GM18519 (cell line): ENCODE data around the gene DISP1.

ENCODE experiments used
- ATAC-seq: cut with Tn5 transposase; IDR thresholded peaks from one replicate; pipeline ENCODE4 v1.9.1; 2021; ENCODE audit warnings: mild to moderate bottlenecking, moderate library complexity; ENCODE audit not compliant: unreplicated experiment, low FRiP score

DISP1 gene, protein sequence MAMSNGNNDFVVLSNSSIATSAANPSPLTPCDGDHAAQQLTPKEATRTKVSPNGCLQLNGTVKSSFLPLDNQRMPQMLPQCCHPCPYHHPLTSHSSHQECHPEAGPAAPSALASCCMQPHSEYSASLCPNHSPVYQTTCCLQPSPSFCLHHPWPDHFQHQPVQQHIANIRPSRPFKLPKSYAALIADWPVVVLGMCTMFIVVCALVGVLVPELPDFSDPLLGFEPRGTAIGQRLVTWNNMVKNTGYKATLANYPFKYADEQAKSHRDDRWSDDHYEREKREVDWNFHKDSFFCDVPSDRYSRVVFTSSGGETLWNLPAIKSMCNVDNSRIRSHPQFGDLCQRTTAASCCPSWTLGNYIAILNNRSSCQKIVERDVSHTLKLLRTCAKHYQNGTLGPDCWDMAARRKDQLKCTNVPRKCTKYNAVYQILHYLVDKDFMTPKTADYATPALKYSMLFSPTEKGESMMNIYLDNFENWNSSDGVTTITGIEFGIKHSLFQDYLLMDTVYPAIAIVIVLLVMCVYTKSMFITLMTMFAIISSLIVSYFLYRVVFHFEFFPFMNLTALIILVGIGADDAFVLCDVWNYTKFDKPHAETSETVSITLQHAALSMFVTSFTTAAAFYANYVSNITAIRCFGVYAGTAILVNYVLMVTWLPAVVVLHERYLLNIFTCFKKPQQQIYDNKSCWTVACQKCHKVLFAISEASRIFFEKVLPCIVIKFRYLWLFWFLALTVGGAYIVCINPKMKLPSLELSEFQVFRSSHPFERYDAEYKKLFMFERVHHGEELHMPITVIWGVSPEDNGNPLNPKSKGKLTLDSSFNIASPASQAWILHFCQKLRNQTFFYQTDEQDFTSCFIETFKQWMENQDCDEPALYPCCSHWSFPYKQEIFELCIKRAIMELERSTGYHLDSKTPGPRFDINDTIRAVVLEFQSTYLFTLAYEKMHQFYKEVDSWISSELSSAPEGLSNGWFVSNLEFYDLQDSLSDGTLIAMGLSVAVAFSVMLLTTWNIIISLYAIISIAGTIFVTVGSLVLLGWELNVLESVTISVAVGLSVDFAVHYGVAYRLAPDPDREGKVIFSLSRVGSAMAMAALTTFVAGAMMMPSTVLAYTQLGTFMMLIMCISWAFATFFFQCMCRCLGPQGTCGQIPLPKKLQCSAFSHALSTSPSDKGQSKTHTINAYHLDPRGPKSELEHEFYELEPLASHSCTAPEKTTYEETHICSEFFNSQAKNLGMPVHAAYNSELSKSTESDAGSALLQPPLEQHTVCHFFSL (N-terminal part only)

DNA sequence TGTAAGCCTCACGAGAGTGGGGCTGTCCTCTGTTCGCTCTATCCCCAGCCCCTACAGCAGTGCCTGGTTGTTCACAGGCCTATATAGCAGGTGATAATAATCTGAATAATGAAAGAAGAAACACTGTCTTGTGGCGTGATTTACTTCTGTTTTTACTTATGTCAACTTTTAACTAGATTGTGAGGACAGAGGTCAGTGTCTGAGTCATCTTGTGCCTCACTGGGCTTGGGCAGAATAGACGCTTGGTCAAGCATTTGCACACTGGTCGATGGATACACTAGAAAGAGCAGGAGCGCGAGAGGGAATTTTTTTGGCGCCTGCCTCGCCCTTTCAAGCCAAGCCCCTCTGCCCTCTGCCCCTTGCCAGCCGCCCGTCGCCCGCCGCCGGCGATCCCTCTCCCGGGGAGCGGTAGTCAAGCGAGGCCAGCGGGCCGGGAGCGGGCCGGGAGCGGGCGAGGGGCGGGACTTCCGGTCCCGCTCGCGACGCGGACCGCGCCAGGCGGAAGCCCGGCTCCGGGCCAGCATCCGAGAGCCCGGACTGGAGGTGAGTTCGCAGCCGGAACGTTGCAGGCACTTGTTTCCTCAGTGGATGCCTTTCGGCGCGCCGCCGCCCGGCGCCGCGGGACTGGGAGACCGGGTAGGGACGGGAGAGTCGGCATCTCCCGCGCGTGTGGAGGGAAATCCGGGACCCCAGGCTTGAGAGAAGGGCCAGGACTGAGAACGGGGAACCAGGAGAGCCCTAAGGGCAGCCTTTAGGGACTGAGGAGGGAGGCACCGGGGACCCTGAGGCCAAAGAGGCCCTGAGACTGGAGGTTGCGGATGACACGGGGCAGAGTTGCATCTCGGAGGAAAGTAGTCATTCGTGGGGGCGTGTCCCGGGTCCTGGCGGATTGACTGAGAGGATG, at the start of gene DISP1:
DISP1 (plus strand) TSS at position 504 of the 904 bp plus-strand sequence. CDS start 127,785 bp downstream, outside the sequence.
- ATAC-seq, result peak; percentile 81

DNA sequence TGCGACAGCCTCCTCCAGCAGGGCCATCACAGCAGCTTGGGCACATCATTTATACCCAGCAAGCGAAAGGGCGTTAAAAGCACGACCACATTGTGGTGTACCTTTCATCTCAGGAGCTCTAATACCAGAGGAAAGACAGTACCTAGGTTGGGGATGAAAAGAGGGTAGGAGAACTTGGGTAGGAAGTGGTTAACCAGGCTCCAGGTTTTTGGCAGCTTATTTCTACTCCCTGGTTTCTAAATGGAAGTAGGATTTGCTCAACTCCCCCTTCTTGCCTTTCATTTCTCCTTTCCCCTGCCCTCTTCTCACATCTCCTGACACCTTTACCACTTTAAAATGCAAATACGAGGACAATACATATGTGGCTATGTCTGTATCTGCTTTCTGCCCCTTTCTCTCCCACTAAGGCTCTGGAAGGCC, 47.7 kb upstream of the DISP1 start:
- no peak for ATAC-seq

DNA sequence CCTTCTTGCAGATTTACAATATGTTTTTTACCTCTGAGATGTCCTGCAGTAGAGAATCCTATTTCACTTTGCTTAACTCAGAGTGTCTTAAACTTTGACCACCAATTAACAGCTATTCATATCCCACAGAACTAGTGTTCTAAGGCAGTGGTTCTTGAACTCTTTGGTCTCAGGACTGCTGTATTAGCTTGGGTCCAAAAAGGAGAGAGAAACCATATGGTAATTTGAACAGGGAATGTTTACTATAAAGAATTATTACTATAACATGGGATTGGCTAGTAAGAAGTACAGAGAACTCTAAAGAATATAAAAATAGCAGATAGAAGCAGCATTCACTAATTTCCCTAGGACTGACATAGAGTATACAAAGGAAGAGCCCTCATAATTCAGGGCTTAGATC, 46.2 kb upstream of the DISP1 start:
- no peak for ATAC-seq

DNA sequence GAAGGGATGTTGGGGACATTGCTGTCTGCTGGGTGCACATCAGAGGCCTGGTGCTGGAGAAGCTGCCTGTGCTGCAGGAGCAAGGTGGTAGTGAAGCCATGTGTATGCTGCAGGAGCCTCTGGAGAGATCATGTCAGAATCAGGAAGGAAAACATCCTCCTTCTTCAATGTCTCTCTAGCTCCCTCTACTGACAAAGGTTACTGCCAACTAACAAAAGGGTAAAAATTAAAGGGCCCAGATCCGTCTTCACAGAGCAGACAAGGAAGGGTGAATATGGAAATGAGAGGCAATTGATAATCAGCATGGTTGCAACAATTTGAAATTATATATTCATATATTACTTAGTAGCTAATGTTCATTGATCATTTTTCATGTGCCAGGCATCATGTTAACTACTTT, 45.7 kb upstream of the DISP1 start:
- no peak for ATAC-seq

DNA sequence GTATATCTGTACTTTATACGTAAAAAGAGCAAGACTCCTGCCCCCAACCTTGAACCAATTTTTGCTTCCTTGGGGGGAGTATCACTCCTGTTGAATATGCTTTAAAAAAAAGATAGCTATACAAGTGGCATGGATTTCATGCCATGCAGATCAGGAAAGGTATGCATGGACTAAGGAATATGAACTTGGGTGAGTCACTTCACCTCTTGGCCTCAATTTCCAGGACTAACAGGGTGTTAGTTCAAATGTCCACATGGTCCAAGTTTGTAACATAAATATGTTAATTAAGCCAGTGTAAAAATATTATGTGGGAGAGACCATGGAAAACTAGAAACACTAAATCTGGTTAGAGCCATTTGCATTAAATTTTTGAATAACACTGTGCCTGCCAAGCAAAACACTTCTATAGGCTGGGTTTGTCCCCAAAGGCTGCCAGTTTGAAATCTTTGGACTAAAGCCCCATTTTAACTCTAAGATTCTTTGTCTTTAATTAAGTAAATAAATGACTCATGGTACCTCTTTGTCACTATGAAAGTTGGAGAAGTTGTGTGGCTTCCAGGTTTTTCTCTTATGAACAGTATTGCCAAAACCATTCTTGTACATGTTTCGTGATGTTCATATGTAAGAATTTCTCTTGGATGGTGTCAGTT, 44.7 kb upstream of the DISP1 start:
- no peak for ATAC-seq

DNA sequence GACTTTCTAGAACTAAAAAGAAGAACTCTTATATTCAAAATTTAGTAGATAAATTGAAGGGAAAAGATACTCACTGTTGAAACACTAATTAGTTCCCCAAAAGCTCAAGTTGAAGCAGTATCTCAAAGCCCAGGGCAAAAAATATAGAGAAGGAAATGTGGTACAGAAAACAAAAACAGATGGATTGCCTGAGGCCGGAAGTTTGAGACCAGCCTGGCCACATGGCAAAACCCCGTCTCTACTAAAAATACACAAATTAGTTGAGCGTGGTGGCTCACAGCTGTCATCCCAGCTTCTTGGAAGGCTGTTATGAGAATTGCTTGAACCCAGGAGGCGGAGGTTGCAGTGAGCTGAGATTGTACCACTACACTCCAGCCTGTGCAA, 41.9 kb upstream of the DISP1 start:
- peak; percentile 80 for ATAC-seq

DNA sequence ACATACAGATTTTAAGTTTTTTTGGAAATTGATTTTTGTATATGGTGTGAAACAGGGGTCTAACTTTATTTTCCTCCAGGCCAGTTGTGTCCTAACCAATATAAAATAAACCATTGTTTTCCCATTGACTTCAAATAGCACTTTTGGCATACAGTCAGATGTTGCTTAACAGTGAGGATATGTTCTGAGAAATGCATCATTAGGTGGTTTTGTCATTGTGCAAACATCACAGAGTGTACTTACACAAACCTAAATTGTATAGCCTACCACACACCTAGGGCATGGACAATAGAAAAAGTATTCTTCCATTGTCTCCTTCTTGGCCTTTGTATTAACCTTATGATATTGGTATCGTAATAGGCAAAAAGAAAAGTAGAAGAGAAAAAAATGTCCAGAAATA, 37.4 kb upstream of the DISP1 start:
- ATAC-seq, result no peak

DNA sequence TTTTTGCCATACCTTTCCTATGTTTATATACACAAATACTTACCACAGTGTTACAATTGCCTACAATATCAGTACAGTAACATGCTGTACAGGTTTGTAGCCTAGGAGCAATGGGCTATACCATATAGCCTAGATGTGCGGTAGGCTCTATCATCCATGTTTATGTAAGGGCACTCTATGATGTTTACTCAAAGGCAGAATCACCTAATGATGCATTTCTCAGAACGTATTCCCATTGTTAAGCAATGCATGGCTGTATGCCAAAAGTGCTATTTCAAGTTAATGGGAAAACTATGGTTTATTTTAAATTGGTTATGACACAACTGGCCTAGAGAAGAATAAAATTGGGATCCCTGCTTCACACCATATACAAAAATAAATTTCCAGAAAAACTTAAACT, 36.9 kb upstream of the DISP1 start:
- no peak for ATAC-seq

DNA sequence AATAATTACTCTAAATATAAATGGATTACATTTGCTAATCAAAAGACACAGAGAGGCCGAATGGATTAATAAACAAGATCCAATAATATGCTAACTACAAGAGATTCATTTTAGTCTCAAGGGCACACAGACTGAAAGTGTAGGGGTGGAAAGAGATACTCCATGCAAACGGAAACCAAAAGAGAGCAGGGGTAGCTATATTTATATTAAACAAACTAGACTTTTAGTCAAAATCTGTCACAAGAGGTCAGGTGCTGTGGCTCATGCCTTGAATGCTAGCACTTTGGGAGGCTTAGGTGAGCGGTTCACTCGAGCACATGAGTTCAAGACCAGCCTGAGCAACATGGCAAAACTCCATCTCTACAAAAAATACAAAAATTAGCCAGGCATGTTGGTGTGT, 33.6 kb upstream of the DISP1 start:
- no peak for ATAC-seq

DNA sequence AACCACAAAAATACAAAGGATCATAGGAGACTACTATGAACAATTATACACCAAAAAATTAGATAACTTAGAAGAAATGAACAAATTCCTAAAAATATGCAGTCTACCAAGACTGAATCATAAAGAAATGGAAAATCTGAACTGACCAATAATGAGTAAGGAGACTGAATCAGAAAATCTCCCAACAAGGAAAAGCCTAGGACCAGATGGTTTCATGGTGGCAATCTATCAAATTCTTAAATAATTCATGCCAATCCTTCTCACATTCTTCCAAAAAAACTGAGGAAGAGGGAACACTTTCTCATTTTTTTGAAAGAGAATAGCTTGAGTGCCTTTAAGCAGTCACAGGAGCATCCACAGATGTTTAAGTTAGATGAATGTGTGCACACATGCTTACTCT, 31.8 kb upstream of the DISP1 start:
- no peak for ATAC-seq

DNA sequence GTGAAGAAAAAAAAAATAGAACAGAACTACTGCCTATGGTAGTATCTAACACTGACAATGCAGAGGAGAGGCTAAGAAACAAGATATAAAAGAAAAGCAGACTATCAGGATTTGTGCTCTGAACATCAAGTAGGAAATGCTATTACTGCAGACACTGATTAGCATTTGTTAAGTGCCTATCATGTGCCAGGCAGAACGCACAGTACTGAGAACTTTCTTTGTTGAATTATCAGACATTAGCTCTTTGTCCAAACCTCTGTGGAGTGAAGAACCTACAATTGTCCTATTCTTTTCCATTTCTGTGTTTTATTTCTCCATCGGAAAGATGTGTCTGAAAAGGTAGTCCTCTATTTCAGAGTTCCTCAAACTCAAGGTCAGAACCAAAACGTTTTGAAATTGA, 30.5 kb upstream of the DISP1 start:
- no peak for ATAC-seq

DNA sequence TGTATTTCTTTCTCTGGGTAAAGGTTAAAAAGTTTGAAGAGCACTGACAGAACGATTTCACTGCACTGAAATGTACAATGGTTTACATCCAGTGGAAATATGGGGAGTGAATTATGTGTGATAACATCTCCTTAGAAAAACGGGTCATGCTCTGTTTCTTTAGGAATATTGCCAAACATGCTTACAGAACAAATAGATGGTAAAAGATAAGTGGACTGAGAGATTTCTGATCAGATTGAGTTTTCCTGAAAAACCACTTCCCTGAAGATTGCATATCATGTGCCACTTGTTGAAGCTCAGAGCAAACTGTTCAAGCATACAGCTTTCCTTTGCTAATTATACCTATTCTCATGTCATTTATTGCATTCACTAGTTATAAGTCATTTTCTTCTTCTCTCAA, 29.9 kb upstream of the DISP1 start:
- no peak for ATAC-seq

DNA sequence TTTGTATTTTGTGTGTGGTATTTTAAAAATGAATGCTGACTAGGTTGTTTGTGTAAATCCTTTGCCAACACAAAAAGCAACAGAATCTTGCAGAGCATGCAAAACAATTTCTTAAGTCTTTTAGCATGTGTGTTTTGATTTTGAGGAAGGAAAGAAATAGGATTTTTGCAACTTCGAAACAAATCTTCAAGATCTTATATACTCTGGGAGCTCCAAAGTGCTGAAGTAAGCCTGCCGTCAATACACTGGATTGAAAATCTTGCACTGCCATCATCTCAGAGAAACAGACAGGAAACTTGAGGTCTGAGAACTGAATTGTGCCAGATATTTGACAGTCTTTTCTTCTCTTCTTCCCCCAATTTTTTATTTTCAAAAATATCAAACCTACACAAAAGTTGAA, 29.3 kb upstream of the DISP1 start:
- ATAC-seq, result no peak

DNA sequence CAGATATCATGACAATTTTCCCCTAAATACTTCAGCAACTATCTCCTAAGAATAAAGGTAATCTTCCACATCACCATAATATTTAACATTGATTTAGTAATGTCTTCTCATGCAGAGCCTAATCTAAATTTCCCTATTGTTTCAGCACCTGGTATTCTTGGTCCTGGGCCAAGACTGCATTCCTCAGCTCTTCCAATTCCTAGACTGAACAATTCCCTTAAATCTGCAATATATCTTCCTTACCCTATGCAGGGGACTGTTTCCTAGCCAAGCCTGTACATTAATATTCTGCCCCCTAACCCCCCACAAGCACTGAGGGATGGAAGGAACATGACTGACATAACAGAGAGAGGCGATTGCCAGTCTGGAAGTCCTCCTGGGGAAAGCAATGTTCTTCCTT, 28.7 kb upstream of the DISP1 start:
- ATAC-seq, result no peak

DNA sequence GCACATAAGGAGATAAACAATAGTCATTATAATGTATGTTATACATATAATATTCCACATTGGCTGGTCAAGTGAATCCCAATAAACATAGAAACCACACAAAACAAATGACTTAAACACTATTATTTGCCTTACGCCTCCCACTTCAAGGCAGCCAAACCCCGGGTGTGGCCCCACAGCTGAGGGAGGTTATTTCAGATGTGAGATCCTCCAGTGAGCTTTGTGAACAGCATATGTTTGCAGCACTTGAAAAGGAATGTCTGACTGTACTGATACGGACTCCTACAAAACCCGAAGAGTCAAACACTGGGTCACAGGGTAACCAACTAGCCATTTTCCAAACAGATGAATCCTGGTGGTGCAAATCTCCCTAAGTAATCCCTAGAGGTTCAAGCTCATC, 27.1 kb upstream of the DISP1 start:
- ATAC-seq, result no peak

DNA sequence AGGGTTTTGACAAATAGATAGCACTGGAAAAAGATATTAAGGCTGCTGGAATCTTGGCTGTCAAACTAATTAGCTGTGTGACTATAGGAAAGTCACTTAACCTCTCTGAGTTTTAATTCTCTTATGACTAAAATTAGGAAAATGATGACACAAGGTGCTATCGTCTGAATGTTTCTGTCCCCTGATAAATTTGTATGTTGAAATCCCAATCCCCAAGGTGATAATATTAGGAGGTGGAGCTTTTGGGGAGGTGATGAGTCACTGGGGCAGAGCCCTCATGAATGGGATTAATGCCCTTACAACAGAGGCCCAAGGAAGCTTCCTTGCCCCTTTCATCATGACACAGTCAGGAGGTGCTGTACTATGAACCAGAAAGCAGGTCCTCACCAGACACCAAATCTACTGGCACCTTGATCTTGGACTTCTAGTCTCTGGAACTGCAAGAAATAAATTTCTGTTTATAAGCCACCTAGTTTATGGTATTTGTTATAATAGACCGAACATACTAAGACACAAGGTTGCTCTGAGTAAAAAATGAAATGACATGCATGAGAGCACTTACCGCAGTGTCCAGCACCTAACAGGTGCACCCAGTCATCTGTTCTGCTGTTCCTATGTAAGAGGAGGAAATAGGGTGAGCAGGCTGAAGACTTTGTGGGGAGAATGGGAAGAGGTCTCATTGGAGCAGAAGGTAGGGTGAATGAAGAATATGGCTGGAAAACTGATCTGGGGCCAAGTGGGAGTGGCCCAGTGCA, 26.3 kb upstream of the DISP1 start:
- no peak for ATAC-seq

DNA sequence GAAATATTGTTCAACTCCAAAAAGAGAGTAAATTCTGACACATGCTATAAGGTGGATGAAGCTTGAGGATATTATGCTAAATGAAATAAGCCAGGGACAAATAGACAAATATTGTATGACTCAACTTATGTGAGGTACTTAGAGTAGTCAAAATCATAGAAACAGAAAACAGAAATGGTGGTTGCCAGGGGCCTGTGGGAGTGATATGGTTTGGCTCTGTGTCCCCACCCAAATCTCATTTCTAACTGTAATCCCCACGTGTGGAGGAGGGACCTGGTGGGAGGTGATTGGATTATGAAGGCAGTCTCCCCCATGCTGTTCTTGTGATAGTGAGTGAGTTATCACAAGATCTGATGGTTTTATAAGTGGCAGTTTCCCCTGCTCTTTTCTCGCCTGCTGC, 24.7 kb upstream of the DISP1 start:
- ATAC-seq, result no peak

DNA sequence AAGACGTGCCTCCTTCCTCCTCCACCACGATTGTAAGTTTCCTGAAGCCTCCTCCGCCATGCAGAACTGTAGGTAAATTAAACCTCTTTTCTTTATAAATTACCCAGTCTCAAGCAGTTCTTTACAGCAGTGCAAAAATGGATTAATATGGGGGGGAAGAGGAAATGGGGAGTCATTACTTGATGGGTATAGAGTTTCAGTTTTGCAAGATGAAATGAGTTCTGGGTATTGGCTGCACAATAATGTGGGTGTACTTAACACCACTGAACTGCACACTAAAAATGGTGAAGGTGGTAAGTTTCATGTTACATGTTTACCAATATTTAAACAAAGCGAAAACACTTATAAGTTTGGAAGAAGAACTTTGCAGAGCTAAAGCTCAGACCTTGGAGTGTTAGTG, 24.3 kb upstream of the DISP1 start:
- ATAC-seq, result no peak
